ENCODE results near the gene GALNT17.

The GALNT17 gene

DNA sequence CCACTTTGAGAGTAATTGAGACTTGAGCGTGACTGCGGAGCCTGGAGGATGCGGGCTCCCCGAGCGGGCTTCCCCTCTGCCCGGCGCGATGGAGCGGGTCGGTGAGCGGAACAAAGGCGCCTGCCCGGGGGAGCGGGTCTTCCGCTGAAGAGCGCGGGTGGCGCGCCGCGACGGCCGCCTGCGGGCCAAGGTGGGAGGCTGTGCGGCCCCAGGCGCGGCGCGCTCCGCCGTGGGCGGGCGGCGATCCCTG lies at the start of gene GALNT17:
Gene GALNT17, plus strand, starts transcription at position 18 of the 250 bp plus-strand sequence.
- no peak for DNase-seq

- DNase-seq = no peak
Measured at GRCh38 chr7:71095266-71095860, 36.6 kb upstream of the GALNT17 start.

DNA sequence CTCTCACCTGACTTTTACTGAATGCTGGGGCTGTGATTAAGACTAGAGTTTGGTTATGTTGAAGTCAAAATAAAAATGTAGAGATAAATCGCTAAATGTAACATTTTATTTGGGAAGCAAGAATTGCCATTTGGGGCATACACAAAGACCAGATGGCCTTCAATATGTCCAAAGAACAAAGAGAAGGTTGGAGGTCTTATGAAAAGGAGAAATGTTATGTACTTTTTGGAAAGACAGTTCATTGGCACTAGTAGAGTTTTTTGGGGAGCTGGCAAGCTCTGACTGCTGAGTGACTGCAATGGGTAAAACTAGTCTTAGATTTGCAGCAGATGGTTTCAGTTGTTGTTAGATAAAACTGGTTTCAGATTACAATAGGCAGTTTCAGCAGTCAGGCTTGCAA lies 35.6 kb upstream of the GALNT17 start:
- DNase-seq = no peak

DNA sequence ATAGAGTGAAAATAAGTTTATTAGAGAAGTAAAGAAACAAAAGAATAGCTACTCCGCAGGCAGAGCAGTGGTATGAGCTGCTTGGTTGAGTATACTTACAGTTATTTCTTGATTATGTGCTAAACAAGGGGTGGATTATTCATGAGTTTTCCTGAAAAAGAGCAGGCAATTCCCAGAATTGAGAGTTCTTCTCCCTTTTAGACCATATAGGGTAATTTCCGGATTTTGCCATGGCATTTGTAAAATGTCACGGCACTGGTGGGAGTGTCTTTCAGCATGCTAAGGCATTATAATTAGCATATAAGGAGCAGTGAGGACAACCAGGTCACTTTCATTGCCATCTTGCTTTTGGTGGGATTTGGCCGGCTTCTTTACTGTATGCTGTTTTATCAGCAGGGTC lies 25.7 kb upstream of the GALNT17 start:
- no peak for DNase-seq

GRCh38 chr7:71112436-71112835 lies 19.5 kb upstream of the GALNT17 start:
- DNase-seq = no peak

GRCh38 chr7:71120096-71120495 lies 11.8 kb upstream of the GALNT17 start:
- DNase-seq = no peak

GRCh38 chr7:71129126-71129525 lies 2.8 kb upstream of the GALNT17 start:
- no peak for DNase-seq

- no peak for DNase-seq
Measured at GRCh38 chr7:71130031-71130679, 1.8 kb upstream of the GALNT17 start.

- DNase-seq = no peak
Measured at GRCh38 chr7:71131256-71132126, 453 bp upstream of the GALNT17 start.

DNA sequence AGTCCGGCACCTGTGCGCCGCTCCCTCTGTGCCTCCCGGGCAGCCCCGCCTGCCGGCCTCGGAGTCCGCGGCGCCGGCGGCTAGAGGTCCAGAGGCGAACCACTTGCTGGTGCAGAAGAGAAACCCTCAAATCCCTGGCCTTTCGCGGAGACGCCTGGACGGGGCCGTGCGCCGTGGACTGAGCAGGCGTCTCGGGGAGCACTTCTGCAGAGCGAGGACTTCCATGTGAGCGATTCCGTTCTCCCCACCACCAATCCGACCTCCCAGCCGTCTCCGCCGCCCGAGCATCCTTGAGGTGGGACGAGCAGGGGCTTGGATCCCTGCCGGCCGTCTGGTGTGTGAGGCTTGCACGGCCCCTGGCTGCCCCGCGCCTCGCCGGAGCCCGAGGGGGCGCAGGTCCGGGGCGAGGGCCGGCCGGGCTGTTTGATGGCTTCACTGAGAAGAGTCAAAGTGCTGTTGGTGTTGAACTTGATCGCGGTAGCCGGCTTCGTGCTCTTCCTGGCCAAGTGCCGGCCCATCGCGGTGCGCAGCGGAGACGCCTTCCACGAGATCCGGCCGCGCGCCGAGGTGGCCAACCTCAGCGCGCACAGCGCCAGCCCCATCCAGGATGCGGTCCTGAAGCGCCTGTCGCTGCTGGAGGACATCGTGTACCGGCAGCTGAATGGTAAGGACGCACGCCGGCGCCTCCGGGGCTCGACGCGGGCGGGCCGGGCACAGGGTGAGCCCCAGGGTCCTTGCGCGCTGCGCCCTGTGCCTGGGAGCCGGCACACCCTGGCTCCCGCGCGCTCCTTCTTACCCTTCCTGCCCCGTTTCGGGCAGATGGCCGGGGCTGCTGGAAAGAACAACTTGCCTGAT lies 660 bp downstream of the GALNT17 start:
- DNase-seq = no peak

DNA sequence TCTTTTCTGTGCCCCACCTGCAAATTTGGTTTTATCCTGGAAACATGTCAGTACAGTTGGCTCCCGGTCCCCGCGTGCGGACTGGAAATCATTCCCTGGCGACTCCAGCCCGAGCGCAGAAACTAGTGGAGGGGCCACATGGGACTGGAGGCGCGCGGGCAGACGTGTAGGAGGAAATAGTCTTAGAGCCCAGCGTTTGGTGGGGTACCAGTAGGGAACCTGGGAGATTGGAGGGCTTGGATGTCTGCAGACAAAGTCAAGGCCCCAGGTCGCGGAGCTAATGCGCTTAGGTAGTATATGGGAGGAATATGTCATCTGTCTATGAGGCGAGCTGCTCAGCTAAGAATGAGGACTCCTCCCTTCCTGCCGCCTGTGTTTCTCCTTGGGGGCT lies 1.3 kb downstream of the GALNT17 start:
- no peak for DNase-seq

- no peak for DNase-seq
Measured at GRCh38 chr7:71133856-71134255, 1.9 kb downstream of the GALNT17 start.

DNA sequence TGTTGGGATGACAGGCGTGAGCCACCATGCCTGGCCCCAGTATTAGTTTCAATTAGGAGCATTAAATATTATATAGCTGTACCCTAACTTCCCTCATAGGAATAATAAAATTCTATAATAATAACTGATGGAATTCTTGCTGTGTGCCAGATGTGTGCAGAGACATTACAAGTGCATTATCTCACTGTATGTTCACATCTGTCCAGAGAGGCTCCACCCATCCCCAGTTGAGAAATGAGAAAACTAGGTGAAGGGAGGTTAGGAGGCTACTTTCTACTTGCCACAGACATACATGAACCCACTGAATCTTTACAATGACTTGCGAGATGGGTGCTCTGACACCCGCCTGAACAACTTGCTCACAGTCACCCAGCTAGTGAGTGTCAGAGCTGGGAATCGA lies 3.2 kb downstream of the GALNT17 start:
- DNase-seq = no peak

DNA sequence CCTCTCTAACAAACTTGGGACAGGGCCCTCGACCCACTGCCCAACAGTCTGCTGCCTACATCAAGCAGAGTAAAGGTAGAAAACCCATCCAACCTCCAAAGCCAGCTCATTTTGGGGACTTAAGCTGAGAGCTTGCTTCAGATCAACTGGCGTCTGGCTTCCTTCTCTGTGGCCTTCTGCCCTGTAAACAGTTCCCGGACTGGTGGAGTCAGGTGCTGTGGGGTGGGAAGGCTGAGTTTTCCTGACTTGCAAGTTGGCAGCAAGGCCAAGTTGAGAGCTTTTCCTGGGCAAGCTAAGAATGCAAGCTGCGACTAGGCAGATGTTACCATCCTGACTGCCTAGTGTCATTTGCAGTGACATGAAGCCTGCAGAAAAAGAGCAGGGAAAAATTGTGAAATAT lies 3.7 kb downstream of the GALNT17 start:
- DNase-seq = no peak

- no peak for DNase-seq
Measured at GRCh38 chr7:71137479-71137878, 5.5 kb downstream of the GALNT17 start.

- DNase-seq = no peak
Measured at GRCh38 chr7:71140264-71140663, 8.3 kb downstream of the GALNT17 start.

DNA sequence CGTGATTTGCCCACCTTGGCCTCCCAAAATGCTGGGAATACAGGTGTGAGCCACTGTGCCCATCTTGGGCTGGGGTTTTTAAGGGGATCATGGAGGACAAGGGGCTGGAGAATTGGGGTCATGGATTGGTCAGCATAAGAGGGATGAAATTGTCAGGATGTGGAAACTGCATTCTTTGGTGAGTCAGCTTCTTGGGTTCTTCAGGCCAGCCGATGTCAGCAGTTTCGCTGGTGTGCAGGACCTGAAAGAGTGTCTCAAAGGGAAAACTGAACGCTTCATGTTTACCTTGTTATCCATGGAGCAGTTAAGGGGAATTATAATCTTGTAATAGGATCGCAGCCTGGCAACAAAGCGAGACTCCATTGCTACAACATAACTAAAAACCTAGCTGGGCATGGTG lies 13.0 kb downstream of the GALNT17 start:
- no peak for DNase-seq

- no peak for DNase-seq
Measured at GRCh38 chr7:71145906-71146901, 14.3 kb downstream of the GALNT17 start.

- no peak for DNase-seq
Measured at GRCh38 chr7:71148098-71148497, 16.2 kb downstream of the GALNT17 start.

DNA sequence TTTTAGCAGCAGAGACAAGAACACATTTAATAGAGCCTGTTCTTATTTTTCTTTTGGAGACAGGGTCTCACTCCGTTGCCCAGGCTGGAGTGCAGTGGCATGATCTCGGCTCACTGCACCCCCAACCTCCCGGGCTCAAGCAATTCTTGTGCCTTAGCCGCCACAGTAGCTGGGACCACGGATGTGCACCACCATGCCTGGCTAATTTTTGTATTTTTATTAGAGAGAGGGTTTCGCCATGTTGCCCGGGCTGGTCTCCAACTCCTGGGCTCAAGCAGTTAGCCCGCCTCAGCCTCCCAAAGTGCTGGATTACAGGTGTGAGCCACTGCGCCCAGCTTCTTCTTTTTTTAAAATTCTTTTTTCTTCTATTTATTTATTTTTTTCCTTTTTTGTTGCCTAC lies 23.3 kb downstream of the GALNT17 start:
- DNase-seq = no peak

DNA sequence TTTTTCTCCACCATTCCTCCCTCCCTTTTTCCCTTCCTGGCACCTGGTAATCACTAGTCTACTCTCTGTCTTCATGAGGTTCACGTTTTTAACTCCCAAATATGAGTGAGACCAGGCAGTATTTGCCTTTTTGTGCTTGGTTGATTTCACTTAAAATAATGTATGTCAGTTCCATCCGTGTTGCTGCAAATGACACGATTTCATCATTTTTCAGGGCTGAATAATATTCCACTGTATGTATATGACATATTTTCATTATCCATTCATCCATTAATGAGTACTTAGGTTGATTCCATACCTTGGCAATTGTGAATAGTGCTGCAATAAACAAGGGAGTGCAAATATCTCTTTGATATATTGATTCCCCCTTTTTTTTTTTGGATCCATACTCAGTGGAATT lies 25.8 kb downstream of the GALNT17 start:
- DNase-seq = no peak

DNA sequence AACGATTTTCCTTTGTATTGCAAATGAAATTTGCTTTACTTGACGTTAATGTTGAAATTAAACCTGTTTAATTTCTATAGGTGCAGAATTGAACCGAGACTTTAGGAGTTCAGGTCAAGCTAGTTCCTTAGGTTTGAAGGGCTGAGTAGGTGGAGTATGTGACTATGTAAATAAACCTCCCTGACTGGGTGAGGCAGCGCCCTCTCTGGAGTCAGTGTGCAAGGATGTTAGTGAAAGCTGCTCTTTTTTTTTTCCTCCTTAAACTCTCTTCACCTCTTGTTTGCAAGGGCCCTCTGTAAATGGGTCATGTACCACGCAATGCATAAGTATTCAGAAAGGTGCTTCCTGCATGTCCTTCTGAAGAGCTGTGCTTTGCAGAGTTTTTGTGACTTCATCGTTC lies 33.8 kb downstream of the GALNT17 start:
- no peak for DNase-seq
